HepG2 (cell line): Measurements from ENCODE around the gene CCN2. TPM values are rescaled to one million over a fixed set of nuclear protein-coding genes. Genes with fewer than 3 reads are reported as not detected.

ENCODE experiments used
- ADNP ChIP-seq: sonication (generic); formaldehyde crosslinking; IDR thresholded peaks from 2 replicates; pipeline ENCODE4 v1.4.0; 2020; ENCODE audit warnings: missing genetic modification reagents
- DPF2 ChIP-seq: sonication (generic); formaldehyde crosslinking; IDR thresholded peaks from 2 replicates; pipeline ENCODE4 v1.4.0; 2020; ENCODE audit warnings: mild to moderate bottlenecking, low read depth, missing genetic modification reagents, borderline replicate concordance
- EHMT2 ChIP-seq: fragments of 200-600 bp; sonication (generic); IDR thresholded peaks from 2 replicates; pipeline ENCODE4 v1.7.0; 2017; ENCODE audit warnings: antibody characterized with exemption, low read depth, low read length, borderline replicate concordance
- FOXO1 ChIP-seq: sonication (generic); formaldehyde crosslinking; IDR thresholded peaks from 2 replicates; pipeline ENCODE4 v1.4.0; 2020; ENCODE audit warnings: missing genetic modification reagents
- GATAD2A ChIP-seq: IDR thresholded peaks from 2 replicates; pipeline ENCODE4 v1.6.1; 2016
- HMGA1 ChIP-seq: sonication (generic); formaldehyde crosslinking; conservative IDR thresholded peaks from 2 replicates; pipeline ENCODE4 v1.4.0; 2020; ENCODE audit warnings: missing genetic modification reagents
- HOXA7 ChIP-seq: sonication (generic); formaldehyde crosslinking; IDR thresholded peaks from 2 replicates; pipeline ENCODE4 v1.8.1; 2022; ENCODE audit warnings: mild to moderate bottlenecking, missing genetic modification reagents, moderate library complexity
- KLF11 ChIP-seq: IDR thresholded peaks from 2 replicates; pipeline ENCODE4 v1.6.1; 2016; ENCODE audit warnings: missing compliant biosample characterization
- KLF12 ChIP-seq: sonication (generic); formaldehyde crosslinking; IDR thresholded peaks from 2 replicates; pipeline ENCODE4 v1.4.0; 2020; ENCODE audit warnings: missing genetic modification reagents, borderline replicate concordance
- MAF1 ChIP-seq: sonication (generic); formaldehyde crosslinking; IDR thresholded peaks from 2 replicates; pipeline ENCODE4 v1.5.0; 2020; ENCODE audit warnings: missing genetic modification reagents, borderline replicate concordance
- MTA1 ChIP-seq: sonication (generic); formaldehyde crosslinking; IDR thresholded peaks from 2 replicates; pipeline ENCODE4 v1.4.0; 2020; ENCODE audit warnings: missing genetic modification reagents, mild to moderate bottlenecking, borderline replicate concordance
- POLR2G ChIP-seq: fragments of 200-400 bp; formaldehyde crosslinking; IDR thresholded peaks from 2 replicates; pipeline ENCODE4 v1.6.1; 2018; ENCODE audit warnings: mild to moderate bottlenecking, low read depth, low read length, moderate library complexity
- PTBP1 ChIP-seq: fragments of 200-400 bp; formaldehyde crosslinking; IDR thresholded peaks from 2 replicates; pipeline ENCODE4 v1.6.1; 2018; ENCODE audit warnings: low read length, low read depth; ENCODE audit not compliant: poor library complexity, severe bottlenecking
- SMAD1 ChIP-seq: sonication (generic); formaldehyde crosslinking; IDR thresholded peaks from 2 replicates; pipeline ENCODE4 v1.4.0; 2020; ENCODE audit warnings: missing genetic modification reagents, low read depth, mild to moderate bottlenecking, borderline replicate concordance
- ZNF225 ChIP-seq: sonication (generic); formaldehyde crosslinking; IDR thresholded peaks from 2 replicates; pipeline ENCODE4 v1.4.0; 2020; ENCODE audit warnings: mild to moderate bottlenecking, missing genetic modification reagents
- ZNF281 ChIP-seq: sonication (generic); formaldehyde crosslinking; IDR thresholded peaks from 2 replicates; pipeline ENCODE4 v1.4.0; 2020; ENCODE audit warnings: missing genetic modification reagents, borderline replicate concordance
- ZNF33A ChIP-seq: sonication (generic); formaldehyde crosslinking; IDR thresholded peaks from 2 replicates; pipeline ENCODE4 v1.5.1; 2020; ENCODE audit warnings: missing genetic modification reagents, mild to moderate bottlenecking, moderate library complexity, borderline replicate concordance
- ZNF350 ChIP-seq: sonication (generic); formaldehyde crosslinking; IDR thresholded peaks from 2 replicates; pipeline ENCODE4 v1.4.0; 2020; ENCODE audit warnings: mild to moderate bottlenecking, low read depth, missing genetic modification reagents, borderline replicate concordance
- ZNF432 ChIP-seq: sonication (generic); formaldehyde crosslinking; IDR thresholded peaks from 2 replicates; pipeline ENCODE4 v1.5.0; 2020; ENCODE audit warnings: missing genetic modification reagents, mild to moderate bottlenecking, borderline replicate concordance
- ZNF773 ChIP-seq: sonication (generic); formaldehyde crosslinking; IDR thresholded peaks from 2 replicates; pipeline ENCODE4 v1.4.0; 2020; ENCODE audit warnings: missing genetic modification reagents, borderline replicate concordance
- ZNF782 ChIP-seq: sonication (generic); formaldehyde crosslinking; IDR thresholded peaks from 2 replicates; pipeline ENCODE4 v1.4.0; 2020; ENCODE audit warnings: missing genetic modification reagents, mild to moderate bottlenecking, borderline replicate concordance
- ZNF83 ChIP-seq: sonication (generic); formaldehyde crosslinking; IDR thresholded peaks from 2 replicates; pipeline ENCODE4 v1.4.0; 2020; ENCODE audit warnings: missing genetic modification reagents, mild to moderate bottlenecking, borderline replicate concordance
- ZSCAN12 ChIP-seq: sonication (generic); formaldehyde crosslinking; IDR thresholded peaks from 2 replicates; pipeline ENCODE4 v1.9.0; 2021; ENCODE audit warnings: mild to moderate bottlenecking, missing genetic modification reagents
- polyA plus RNA-seq, 8 experiments: library from polyadenylated mRNA; depleted of rRNA in 3 of 8; stranded (reverse) in 7 of 8; unstranded in 1 of 8; fragments of >200 nt; fragmentation: Illumina TruSeq in 4 of 8; extraction: Trizol in 4 of 8; gene quantifications; 2 replicates each; pipeline versions ENCODE4 v1.2.1 to v1.2.3, GENCODE V29; 2011 to 2016; ENCODE audit warnings: low read depth in 4 of 8, missing spikeins in 1 of 8, mixed read lengths in 1 of 8; ENCODE audit not compliant: insufficient read depth in 1 of 8
- total RNA-seq, 5 experiments: library from RNA; depleted of rRNA; stranded (reverse); fragments of >200 nt; fragmentation: Illumina TruSeq; extraction: Trizol; gene quantifications; 2 replicates each; pipeline ENCODE4 v1.2.3, GENCODE V29; 2016; ENCODE audit warnings: low read depth in 1 of 5
- TF ChIP-seq, protein P1 (sequence below): sonication (generic); formaldehyde crosslinking; IDR thresholded peaks from 2 replicates; pipeline ENCODE4 v1.4.0; 2020; ENCODE audit warnings: missing genetic modification reagents

Gene CCN2
- total and polyA plus RNA-seq, 2 of the 13 experiments (the other 11 are each of a cell fraction or from before 2014, with no cell fraction given): 34.7 to 316 TPM

DNA sequence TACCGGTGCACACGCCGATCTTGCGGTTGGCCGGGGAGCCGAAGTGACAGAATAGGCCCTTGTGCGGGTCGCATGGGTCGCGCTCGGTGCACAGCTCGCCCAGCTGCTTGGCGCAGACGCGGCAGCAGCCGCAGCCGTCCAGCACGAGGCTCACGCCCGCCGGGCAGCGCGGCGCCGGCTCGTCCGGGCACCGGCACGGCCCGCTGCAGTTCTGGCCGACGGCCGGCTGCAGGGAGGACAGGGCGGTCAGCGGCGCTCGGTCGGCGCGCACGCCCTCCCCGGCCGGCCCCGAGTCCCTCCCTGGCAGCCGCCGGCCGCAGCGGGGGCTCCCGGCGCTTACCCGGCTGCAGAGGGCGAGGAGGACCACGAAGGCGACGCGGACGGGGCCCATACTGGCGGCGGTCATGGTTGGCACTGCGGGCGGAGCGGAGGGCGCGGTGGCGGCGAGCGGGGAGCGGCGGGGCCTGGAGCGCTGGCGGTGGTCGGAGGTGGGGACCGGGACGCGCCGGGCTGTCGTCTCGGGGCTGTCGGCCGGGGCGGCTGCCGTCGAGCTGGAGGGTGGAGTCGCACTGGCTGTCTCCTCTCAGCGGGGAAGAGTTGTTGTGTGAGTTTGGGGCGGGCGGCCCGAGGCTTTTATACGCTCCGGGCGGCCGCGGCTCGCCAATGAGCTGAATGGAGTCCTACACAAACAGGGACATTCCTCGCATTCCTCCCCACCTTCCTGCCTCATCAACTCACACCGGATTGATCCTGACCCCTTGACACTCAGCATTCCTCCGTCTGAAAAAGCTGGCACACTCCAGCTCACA is at the start of gene CCN2 (continued):
- TF ChIP-seq ZNF83: 0 out of 2 replicates have a peak, but pooled peaks have one; percentile 84
- no peak for TF ChIP-seq PTBP1
- no peak for TF ChIP-seq EHMT2
- peak; percentile 96 for TF ChIP-seq KLF11 (CRISPR knock-in tag)
- TF ChIP-seq KLF12 (CRISPR knock-in tag): peak; percentile 92
- TF ChIP-seq ZNF225 (CRISPR knock-in tag): no peak; the same call in 1 of the 2 replicates
- TF ChIP-seq POLR2G: peak; percentile 99
- no peak for TF ChIP-seq ZNF432 (CRISPR knock-in tag)
- TF ChIP-seq ZNF350 (CRISPR knock-in tag): peak; percentile 60; the same call in 1 of the 2 replicates
- peak; percentile 69; the same call in 1 of the 2 replicates for TF ChIP-seq MTA1 (CRISPR knock-in tag)
- peak; percentile 96; the same call in 1 of the 2 replicates for TF ChIP-seq ZNF773 (CRISPR knock-in tag)
- peak; percentile 60 for TF ChIP-seq ZNF782 (CRISPR knock-in tag)
- peak; percentile 13; the same call in 1 of the 2 replicates for TF ChIP-seq ZNF281
- TF ChIP-seq, protein P1, sequence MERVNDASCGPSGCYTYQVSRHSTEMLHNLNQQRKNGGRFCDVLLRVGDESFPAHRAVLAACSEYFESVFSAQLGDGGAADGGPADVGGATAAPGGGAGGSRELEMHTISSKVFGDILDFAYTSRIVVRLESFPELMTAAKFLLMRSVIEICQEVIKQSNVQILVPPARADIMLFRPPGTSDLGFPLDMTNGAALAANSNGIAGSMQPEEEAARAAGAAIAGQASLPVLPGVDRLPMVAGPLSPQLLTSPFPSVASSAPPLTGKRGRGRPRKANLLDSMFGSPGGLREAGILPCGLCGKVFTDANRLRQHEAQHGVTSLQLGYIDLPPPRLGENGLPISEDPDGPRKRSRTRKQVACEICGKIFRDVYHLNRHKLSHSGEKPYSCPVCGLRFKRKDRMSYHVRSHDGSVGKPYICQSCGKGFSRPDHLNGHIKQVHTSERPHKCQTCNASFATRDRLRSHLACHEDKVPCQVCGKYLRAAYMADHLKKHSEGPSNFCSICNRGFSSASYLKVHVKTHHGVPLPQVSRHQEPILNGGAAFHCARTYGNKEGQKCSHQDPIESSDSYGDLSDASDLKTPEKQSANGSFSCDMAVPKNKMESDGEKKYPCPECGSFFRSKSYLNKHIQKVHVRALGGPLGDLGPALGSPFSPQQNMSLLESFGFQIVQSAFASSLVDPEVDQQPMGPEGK (CRISPR knock-in tag): peak; percentile 57
- TF ChIP-seq HMGA1: no peak
- peak; percentile 70; the same call in 1 of the 2 replicates for TF ChIP-seq ADNP (CRISPR knock-in tag)
- TF ChIP-seq FOXO1 (CRISPR knock-in tag): peak; percentile 94; the same call in 1 of the 2 replicates
- peak; percentile 63; the same call in 1 of the 2 replicates for TF ChIP-seq SMAD1 (CRISPR knock-in tag)
- peak; percentile 93 for TF ChIP-seq DPF2
- no peak for TF ChIP-seq MAF1 (CRISPR knock-in tag)
- 0 out of 2 replicates have a peak, but pooled peaks have one; percentile 12 for TF ChIP-seq HOXA7 (CRISPR knock-in tag)
- peak; percentile 94 for TF ChIP-seq GATAD2A
- no peak for TF ChIP-seq ZNF33A (CRISPR knock-in tag)
- peak; percentile 92; the same call in 1 of the 2 replicates for TF ChIP-seq ZSCAN12
